OCI-LY3 (cell line): ENCODE data around the gene PSMD10.

Source experiments
- CTCF ChIP-seq: fragments of 200-600, 300-600 bp; sonication (generic); IDR thresholded peaks from 2 replicates; pipeline ENCODE4 v1.5.1; 2014; ENCODE audit warnings: antibody characterized with exemption, low read length, low read depth
- EZH2phosphoT487 ChIP-seq: fragments of 200-600 bp; shearing (Covaris generic); IDR thresholded peaks from 2 replicates; pipeline ENCODE4 v1.6.1; 2018; ENCODE audit warnings: antibody characterized with exemption, mixed run types, low read depth

GRCh38 chrX:108090491-108091263 lies 665 bp downstream of the PSMD10 start:
- TF ChIP-seq CTCF (no peak), EZH2phosphoT487 (no peak)
